NT2/D1 (cell line): ENCODE measurements around the gene THEM4.

ENCODE experiments used
- DNase-seq: peaks from one replicate; pipeline ENCODE4 v3.0.0-alpha.2; 2011; ENCODE audit warnings: low read depth, low spot score
- H3K27me3 ChIP-seq: 2 replicates; pipeline ENCODE4 v1.6.0; 2011; ENCODE audit warnings: mild to moderate bottlenecking; ENCODE audit not compliant: insufficient read length, insufficient read depth
- H3K36me3 ChIP-seq: 2 replicates; pipeline ENCODE4 v1.6.1; 2011; ENCODE audit warnings: mild to moderate bottlenecking, low read length, mixed read lengths; ENCODE audit not compliant: insufficient read depth, insufficient read length
- H3K4me1 ChIP-seq: 2 replicates; pipeline ENCODE4 v1.5.1; 2011; ENCODE audit not compliant: insufficient read depth, insufficient read length
- H3K4me3 ChIP-seq: 2 replicates; pipeline ENCODE4 v1.5.1; 2011; ENCODE audit warnings: low read depth; ENCODE audit not compliant: insufficient read length
- H3K9ac ChIP-seq: 2 replicates; pipeline ENCODE4 v1.6.0; 2011; ENCODE audit warnings: low read depth; ENCODE audit not compliant: insufficient read length
- H3K9me3 ChIP-seq: 2 replicates; pipeline ENCODE4 v1.5.1; 2011; ENCODE audit warnings: mild to moderate bottlenecking, low read length; ENCODE audit not compliant: insufficient read depth
- SUZ12 ChIP-seq: IDR thresholded peaks from 2 replicates; pipeline ENCODE4 v1.6.1; 2011; ENCODE audit not compliant: insufficient read length, insufficient read depth; ENCODE audit errors: extremely low read depth
- YY1 ChIP-seq: IDR thresholded peaks from 2 replicates; pipeline ENCODE4 v1.6.1; 2011; ENCODE audit not compliant: insufficient read length, insufficient read depth
- ZNF274 ChIP-seq: IDR thresholded peaks from 2 replicates; pipeline ENCODE4 v1.6.1; 2011; ENCODE audit warnings: mild to moderate bottlenecking, low read depth, low read length

THEM4 gene

DNA sequence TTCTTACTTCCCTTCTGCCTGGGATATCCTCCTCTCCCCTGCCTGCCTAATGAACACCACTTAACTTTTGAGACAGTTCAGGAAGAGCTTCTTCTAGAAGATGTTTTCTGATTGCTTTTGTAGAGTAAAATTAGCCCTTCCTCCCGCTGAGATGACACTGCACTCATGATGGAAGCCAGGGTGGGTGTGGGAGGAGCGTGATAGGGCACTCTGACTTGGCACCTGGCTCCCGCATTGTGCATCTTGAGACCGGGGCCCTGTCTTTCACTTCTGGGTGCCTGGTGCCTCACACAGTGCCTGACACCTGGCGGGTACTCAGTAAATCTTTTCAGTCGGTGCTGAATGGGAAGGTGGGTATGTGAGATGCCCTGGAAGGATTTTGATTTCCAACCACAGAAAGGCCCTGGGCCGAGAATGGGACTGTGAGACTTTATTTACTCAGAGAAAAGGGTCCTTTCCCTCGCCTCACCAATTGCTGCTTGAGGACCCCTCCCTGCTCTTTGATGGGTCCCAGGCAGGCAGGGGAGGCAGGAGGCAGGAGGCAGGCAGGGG, 62.5 kb downstream of the THEM4 start:
- no peaks in the 10 kb centered on the region for H3K9me3 ChIP-seq
- peaks cover 22% of the 10 kb centered on the region for H3K4me1 ChIP-seq
- H3K27me3 ChIP-seq: no peaks in the 10 kb centered on the region
- peaks cover 5% of the 10 kb centered on the region for H3K36me3 ChIP-seq
- TF ChIP-seq ZNF274 (no peak), SUZ12 (no peak), YY1 (no peak)
- H3K4me3 ChIP-seq: no peak overlapping the region
- no peak for DNase-seq
- H3K9ac ChIP-seq: peak overlapping the region; percentile 62

- Histone ChIP-seq H3K9me3 (no peaks in the 10 kb centered on the region), H3K4me3 (no peak overlapping the region), H3K9ac (peak overlapping the region; percentile 4), H3K27me3 (no peaks in the 10 kb centered on the region), H3K36me3 (peaks cover 5% of the 10 kb centered on the region), H3K4me1 (peaks cover 22% of the 10 kb centered on the region)
- TF ChIP-seq ZNF274: no peak
- no peak for TF ChIP-seq YY1
- TF ChIP-seq SUZ12: no peak
- peak; percentile 86 for DNase-seq
These were observed 63.2 kb downstream of the THEM4 start for GRCh38 chr1:151846062-151846568.

DNA sequence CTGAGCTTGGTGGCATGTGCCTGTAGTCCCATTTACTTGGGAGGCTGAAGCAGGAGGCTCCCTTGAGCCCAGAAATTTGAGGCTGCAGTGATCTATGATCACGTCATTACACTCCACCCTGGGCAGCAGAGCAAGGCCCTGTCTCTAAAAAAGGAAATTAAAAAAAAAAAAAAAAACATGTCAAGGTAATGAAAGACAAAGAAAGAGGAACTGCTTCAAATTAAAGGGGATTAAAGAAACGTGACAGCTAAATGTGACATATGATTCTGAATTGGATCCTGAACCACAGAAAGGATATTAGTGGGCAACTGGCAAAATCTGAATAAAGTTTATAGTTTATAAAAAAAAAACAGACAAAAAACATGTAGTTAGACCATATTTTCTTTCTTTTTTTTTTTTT, 65.9 kb downstream of the THEM4 start:
- Histone ChIP-seq H3K4me1 (peaks cover 16% of the 10 kb centered on the region), H3K36me3 (peaks cover 5% of the 10 kb centered on the region), H3K4me3 (no peak overlapping the region), H3K9me3 (no peaks in the 10 kb centered on the region), H3K27me3 (peaks cover 11% of the 10 kb centered on the region), H3K9ac (no peak overlapping the region)
- TF ChIP-seq ZNF274: no peak
- TF ChIP-seq YY1: no peak
- no peak for TF ChIP-seq SUZ12
- no peak for DNase-seq

- TF ChIP-seq SUZ12: no peak
- TF ChIP-seq YY1: no peak
- TF ChIP-seq ZNF274: no peak
- Histone ChIP-seq H3K27me3 (peaks cover 25% of the 10 kb centered on the region), H3K4me3 (no peak overlapping the region), H3K9ac (no peak overlapping the region), H3K4me1 (peaks cover 8% of the 10 kb centered on the region), H3K9me3 (no peaks in the 10 kb centered on the region), H3K36me3 (peaks cover 5% of the 10 kb centered on the region)
- no peak for DNase-seq
These were observed 68.2 kb downstream of the THEM4 start for GRCh38 chr1:151841141-151841540.

DNA sequence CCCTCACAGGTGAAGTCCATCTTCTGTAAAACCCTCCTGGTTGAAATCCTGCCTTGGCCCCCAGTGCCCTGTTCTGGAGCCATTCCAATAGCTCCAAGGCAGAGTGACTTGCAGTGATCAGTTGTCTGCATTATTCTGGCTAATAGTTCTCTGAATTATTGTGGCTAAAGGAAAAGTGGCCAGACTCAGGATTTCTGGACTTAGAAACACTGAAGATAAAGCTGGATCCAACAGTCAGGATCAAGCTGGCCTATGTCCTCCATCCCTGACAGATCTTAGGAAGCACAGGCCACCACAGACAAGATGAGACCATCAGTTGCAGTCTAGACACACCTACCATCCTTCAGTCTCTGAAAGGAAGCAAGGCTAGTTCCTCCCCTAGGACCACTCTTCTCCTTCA, 68.9 kb downstream of the THEM4 start:
- peaks cover 25% of the 10 kb centered on the region for H3K27me3 ChIP-seq
- no peak for DNase-seq
- no peaks in the 10 kb centered on the region for H3K9me3 ChIP-seq
- H3K4me1 ChIP-seq: peaks cover 6% of the 10 kb centered on the region
- TF ChIP-seq ZNF274 (no peak), SUZ12 (no peak), YY1 (no peak)
- peak overlapping the region; percentile 92 for H3K9ac ChIP-seq
- peak overlapping the region; percentile 62 for H3K4me3 ChIP-seq
- peaks cover 5% of the 10 kb centered on the region for H3K36me3 ChIP-seq

DNA sequence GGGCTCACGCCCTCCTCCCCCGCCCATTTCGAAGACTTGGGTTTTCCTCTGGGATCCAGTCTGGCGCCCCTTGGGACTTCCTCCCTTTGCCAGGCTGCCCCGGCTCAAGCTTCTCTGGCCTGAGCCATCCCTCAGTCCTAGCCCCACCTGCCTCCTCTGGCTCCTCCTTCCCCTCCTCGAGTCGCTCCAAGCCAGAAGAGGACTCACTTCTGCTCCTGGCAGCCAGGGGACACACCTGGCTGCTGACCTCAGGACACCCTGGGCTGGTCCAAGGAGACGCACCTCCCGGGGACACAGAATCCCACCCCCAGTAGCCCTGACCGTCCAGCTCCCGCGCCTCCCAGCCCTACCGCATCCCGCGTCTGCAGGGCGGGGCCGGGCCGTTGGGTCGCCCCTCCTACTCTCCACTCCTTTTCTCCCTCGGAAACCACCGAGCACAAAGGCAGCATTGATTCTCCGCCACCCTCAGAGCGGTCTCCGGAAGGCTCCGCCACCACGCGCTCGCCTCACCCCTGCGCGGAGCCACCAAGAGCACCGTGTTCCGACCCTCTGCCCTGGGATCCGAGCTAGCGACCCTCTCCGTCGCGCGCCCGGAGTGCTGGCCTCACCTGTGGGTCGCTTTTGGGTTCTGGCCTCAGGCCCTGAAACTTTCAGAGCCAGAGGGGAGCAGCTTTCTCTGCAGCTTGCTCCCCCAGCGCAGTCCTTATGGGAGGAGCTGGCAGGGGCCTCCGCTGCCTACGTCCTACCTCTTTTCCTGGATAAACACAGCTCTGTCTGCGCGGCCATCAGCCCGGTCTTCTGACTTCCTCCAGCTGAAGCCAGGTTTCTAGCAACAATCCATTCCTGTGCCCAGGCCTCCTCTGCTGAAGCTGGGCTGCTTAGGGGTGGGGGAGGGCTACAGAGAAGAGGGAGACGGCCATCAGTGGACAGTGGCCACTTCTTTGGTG, 69.6 kb downstream of the THEM4 start, which contains the start of gene C2CD4D:
Gene C2CD4D (minus strand): TSS at position 364 of the 947 bp plus-strand sequence. CDS start 831 bp downstream, outside the sequence.
- no peak for TF ChIP-seq YY1
- peaks cover 25% of the 10 kb centered on the region for H3K27me3 ChIP-seq
- DNase-seq: peak; percentile 80
- peak within 1 kb of the TSS; percentile 92 for H3K9ac ChIP-seq
- peak within 1 kb of the TSS; percentile 62 for H3K4me3 ChIP-seq
- peaks cover 5% of the 10 kb centered on the region for H3K36me3 ChIP-seq
- no peaks in the 10 kb centered on the region for H3K9me3 ChIP-seq
- peaks cover 6% of the 10 kb centered on the region for H3K4me1 ChIP-seq

- H3K4me1 ChIP-seq: peaks cover 9% of the 10 kb centered on the region
- H3K36me3 ChIP-seq: peaks cover 5% of the 10 kb centered on the region
- no peak for TF ChIP-seq YY1
- TF ChIP-seq ZNF274: no peak
- no peak for TF ChIP-seq SUZ12
- H3K9me3 ChIP-seq: no peaks in the 10 kb centered on the region
- no peak for DNase-seq
- H3K4me3 ChIP-seq: peak overlapping the region; percentile 62
- peak overlapping the region; percentile 92 for H3K9ac ChIP-seq
- peaks cover 25% of the 10 kb centered on the region for H3K27me3 ChIP-seq
These were observed 70.3 kb downstream of the THEM4 start for GRCh38 chr1:151839082-151839412.
